ENCODE measurements around the gene PTBP2.

PTBP2 gene

DNA sequence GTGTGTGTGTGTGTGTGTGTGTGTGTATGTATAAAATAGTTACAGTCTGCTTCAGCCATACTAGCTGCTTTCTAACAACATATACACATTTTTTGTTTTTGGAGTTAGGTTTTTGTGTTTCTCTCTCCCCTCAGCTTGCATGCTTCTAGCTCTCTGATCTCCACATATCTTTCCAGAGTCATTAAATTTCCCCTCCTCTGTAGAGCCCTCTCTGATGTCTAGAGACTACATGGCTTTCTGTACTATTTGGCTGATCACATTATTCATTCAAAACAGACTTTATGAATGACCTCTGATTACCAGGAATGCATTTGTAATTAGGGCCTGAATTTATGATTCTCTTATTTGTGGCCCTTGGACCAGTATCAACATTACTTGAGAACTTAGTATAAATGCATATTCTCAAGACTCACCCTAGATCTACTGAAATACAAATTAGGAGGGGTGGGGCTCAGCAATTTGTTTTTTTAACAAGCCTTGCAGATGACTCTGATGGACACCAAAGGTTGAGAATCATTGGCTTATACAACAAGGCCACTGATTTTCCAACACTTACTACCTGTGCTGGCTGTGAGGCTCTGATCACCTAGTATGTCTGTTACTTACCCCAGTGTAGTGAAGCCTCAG, 104.5 kb downstream of the PTBP2 start:
- DNase-seq, result no peak

DNA sequence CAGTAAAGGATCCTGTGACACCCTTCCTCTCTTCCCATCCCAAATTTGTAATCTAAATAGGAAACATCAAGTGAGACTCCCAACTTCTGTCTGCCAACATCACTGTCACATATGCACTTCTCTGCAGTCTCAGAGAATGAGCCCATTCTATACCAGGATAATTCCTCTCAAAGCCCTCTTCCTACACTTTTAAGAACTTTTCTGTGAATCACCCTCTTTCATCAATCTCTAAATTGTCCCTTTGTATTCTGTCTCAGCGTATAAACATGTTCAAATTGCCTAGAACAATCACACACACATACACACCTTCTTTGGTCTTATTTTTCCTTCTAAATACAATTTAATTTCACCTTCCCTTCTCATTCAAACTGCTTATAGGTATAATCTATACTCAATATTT, 111.8 kb downstream of the PTBP2 start:
- no peak for DNase-seq

GRCh38 chr1:96834986-96835385, 113.4 kb downstream of the PTBP2 start:
- no peak for DNase-seq

DNA sequence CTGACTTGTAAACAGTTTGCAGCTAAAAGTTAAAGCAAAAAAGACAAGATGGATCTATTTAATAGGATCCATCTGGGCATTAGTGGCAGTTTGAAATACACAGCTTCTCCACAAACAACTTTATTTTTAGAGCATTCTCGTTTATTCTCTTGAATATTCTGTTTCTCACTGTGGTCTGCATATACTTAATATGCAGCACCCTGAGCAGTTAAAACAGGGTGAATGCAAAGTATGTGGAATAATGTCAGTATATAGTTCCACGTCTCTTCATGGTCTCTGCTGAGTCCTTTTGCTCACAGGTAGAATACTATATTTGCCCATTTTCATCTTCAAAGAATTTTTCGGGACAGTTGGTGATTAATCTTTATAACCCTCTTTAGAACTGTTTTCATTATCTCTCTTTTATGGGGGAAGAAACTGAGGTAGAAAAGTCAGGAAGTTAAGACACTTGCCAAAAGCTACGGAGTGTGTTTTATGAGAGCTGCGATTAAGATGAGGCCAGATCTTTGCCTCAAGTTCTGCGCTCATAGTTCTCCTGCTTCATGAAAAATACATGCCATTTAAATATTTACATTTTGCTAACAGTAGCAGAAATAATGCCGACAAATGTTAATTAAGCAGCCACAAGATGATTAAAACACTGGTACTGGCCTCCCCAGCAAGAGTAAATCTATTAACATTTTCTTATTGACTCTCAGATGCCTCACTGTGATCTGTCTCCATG, 115.6 kb downstream of the PTBP2 start:
- no peak for DNase-seq

DNA sequence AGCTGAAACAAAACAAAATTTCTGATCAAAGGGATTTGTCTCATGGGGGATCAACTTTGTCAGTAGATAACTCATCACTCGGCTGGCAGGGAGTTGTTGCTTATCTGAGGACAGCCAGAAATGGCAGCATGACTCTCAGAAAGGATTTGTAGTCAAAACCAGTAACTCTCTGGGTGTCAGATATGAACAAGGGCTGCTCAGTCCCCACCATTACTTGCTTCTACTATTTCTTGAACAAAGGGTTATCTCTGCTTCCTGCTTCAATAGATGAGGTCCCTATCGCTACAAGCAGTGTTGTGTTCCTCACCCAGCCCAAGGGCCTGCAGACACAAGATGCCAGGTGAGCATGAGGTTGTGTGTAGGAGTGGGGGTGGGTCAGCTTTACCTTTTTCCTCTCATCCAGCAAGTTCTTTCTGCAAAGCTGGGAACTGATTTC, 116.2 kb downstream of the PTBP2 start:
- no peak for DNase-seq

- DNase-seq, result no peak
These were observed 118.8 kb downstream of the PTBP2 start for GRCh38 chr1:96840396-96840795.

DNA sequence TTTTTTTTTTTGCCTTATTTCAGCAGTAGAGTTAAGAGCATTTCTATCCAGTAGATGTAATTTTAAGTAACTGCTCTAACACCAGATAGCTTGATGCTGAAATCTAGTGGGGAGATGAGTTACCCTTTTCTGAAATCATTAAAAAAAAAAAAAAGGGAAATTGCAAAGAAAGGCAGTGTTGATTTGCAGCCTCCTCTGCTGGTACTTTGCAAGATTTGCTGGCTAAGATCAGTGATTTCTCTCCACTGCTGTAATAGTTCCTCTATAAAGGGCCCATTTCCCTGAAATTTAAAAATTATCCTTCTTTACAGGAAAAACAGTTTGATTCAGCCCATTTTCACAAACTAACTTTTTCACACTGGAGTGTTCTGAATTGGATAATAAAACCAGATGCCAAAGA, 120.6 kb downstream of the PTBP2 start:
- DNase-seq, result no peak

- no peak for DNase-seq
These were observed 121.6 kb downstream of the PTBP2 start for GRCh38 chr1:96843196-96843595.

- DNase-seq, result no peak
These were observed 122.0 kb downstream of the PTBP2 start for GRCh38 chr1:96843601-96844000.

- no peak for DNase-seq
These were observed 123.9 kb downstream of the PTBP2 start for GRCh38 chr1:96845464-96845863.

DNA sequence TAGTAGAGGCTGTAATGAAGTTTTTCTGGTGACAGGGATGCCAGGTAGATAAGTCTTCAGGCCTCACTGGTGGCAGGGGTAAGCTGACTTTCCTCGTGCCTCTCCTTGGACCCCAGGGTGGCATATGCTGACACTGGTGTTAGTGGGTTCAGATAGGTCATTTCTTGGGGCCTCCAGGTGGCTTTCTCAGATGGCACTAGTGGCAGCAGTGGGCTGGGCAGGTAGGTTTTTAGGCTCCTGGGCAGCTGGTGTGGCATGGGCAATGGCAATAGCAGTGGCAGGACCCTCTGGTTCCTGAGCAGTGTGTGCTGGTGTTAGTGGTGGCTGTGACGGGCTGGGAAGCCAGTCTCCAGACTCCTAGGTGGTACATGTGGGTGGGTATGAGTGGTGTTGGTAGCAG, 140.3 kb downstream of the PTBP2 start:
- DNase-seq, result no peak

DNA sequence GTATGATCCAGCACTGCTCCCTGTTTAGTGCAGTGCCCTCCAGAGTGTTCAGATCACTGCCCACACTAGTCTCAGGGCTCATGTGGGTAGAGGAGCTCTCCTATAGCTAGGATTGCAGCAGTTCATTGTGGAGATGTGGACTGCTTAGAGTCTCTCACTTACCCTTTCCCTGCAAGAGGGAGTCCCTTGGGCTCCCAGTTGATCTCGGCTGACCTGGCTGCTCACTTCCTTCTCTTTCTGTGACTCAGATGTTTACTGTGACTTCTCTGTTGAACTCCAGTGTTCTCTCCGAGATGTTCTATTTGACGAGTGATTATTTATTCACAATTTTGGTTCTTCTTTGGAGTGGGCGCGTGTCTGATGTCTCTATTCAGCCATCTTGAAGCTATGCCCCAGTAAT, 141.9 kb downstream of the PTBP2 start:
- DNase-seq, result no peak

All from activated naive CD4-positive, alpha-beta T cell treated with Interleukin-2 at 50 U/mL for 16 hours (primary cell).